ENCODE data around the gene PDE4B.
A peak's percentile ranks its signal among the peaks of the same experiment; 100 is the strongest.

PDE4B gene

DNA sequence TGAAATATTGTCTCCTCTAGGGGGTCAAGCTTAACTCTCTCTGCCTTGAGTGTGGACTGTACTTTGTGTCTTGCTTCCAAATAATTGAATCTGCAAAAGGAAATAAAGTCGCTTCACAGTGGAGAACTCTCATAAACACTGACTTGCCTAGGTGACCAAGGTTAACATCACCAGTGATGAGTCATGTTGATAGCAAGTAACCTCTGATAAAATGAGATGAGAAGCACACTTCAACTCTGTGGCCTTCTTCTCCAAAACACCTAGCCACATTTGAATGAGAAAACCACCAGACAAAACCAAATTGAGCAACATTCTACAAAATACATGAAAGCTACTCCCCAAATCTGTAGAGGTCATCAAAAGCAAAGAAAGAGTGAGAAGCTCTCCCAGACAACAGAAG, 37.6 kb downstream of the PDE4B start:
- TF ChIP-seq, protein P1, sequence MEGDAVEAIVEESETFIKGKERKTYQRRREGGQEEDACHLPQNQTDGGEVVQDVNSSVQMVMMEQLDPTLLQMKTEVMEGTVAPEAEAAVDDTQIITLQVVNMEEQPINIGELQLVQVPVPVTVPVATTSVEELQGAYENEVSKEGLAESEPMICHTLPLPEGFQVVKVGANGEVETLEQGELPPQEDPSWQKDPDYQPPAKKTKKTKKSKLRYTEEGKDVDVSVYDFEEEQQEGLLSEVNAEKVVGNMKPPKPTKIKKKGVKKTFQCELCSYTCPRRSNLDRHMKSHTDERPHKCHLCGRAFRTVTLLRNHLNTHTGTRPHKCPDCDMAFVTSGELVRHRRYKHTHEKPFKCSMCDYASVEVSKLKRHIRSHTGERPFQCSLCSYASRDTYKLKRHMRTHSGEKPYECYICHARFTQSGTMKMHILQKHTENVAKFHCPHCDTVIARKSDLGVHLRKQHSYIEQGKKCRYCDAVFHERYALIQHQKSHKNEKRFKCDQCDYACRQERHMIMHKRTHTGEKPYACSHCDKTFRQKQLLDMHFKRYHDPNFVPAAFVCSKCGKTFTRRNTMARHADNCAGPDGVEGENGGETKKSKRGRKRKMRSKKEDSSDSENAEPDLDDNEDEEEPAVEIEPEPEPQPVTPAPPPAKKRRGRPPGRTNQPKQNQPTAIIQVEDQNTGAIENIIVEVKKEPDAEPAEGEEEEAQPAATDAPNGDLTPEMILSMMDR (IDR thresholded peaks at IDR 0.05; ENCODE audit: control insufficient read depth, insufficient read depth, low read depth, low read length, missing control alignments): no peak
- no peak for DNase-seq (ENCODE audit: low read depth)
- no peak overlapping the region for H3K4me3 ChIP-seq (ENCODE audit: control insufficient read depth, low read depth, low read length)

DNA sequence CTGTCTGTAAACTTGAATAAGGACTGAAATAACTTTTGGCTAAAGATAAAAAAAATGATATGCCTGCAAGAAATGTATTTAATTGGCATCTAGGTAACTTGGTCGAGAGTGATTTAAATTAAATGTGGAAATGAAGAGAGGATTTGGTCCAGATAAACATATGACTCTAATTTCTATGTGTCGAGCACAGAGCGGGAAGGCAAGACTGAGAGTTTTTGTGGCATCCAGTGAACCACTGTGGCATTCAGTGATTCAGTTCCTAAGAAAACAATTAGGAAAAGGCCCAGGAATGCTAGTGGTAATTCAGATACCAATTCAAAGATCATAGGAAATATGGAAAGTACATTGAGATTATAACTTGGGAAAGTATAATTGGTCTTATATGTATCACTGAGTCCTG, 39.6 kb downstream of the PDE4B start:
- TF ChIP-seq, protein P1 (IDR thresholded peaks at IDR 0.05; ENCODE audit: control insufficient read depth, insufficient read depth, low read depth, low read length, missing control alignments): no peak
- DNase-seq (ENCODE audit: low read depth): peak; percentile 35
- H3K4me3 ChIP-seq (ENCODE audit: control insufficient read depth, low read depth, low read length): no peak overlapping the region

DNA sequence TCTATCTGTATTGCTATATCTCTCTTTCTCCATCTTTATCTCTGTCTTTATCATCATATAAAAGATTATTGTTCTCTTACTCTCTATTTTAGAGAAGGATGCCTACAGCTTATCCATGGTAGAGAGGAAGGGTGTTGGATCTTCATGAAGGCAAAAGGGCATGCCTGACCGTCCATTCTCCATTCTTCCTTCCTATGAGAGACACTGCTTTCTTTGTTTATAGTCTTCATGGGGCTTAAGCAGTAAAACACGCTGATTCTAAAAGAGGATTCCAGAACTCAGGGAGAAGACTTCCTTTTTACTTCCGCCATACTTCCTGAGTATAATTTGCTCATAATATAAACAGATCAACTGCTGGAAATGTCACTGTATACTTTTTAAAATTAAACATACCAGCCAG, 44.0 kb downstream of the PDE4B start:
- H3K4me3 ChIP-seq (ENCODE audit: control insufficient read depth, low read depth, low read length): no peak overlapping the region
- TF ChIP-seq, protein P1 (IDR thresholded peaks at IDR 0.05; ENCODE audit: control insufficient read depth, insufficient read depth, low read depth, low read length, missing control alignments): no peak
- no peak for DNase-seq (ENCODE audit: low read depth)

DNA sequence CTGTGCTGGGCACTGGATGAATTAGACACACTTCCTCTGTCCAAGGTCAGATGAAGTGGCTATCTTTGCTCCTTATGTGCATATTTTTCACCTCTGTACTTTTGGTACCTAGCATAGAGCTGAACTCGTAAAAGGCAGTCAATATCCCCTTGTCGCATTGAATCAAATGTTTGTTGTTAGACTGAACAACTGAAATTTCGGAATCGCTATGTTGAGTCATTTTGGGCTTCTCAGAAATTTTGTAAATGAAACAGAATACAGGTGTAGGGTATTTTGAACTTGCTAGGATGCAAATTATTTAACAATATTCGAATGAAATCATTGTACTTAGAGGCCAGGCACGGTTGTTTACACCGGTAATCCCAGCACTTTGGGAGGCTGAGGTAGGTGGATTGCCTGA, 48.0 kb downstream of the PDE4B start:
- TF ChIP-seq, protein P1 (IDR thresholded peaks at IDR 0.05; ENCODE audit: control insufficient read depth, insufficient read depth, low read depth, low read length, missing control alignments): no peak
- no peak for DNase-seq (ENCODE audit: low read depth)
- H3K4me3 ChIP-seq (ENCODE audit: control insufficient read depth, low read depth, low read length): no peak overlapping the region

DNA sequence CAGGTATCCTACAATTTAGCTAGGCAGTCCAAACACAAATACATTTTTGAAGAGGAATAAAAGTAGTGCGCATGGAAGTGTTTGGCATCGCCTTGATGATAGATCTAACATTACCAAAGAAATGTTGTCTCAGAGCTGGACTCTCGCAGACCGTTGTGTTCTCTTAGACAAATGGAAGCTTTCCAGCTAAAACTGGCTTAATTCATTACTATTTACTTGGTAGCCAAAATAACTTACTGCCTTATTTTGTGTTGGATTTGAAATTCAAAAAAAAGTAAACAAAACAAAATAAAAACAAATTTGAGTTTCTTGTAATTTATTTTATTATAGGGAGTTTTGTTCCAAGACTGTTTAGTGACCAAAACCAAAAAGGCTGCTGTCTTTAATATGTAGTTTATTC, 51.6 kb downstream of the PDE4B start:
- TF ChIP-seq, protein P1 (IDR thresholded peaks at IDR 0.05; ENCODE audit: control insufficient read depth, insufficient read depth, low read depth, low read length, missing control alignments): no peak

DNA sequence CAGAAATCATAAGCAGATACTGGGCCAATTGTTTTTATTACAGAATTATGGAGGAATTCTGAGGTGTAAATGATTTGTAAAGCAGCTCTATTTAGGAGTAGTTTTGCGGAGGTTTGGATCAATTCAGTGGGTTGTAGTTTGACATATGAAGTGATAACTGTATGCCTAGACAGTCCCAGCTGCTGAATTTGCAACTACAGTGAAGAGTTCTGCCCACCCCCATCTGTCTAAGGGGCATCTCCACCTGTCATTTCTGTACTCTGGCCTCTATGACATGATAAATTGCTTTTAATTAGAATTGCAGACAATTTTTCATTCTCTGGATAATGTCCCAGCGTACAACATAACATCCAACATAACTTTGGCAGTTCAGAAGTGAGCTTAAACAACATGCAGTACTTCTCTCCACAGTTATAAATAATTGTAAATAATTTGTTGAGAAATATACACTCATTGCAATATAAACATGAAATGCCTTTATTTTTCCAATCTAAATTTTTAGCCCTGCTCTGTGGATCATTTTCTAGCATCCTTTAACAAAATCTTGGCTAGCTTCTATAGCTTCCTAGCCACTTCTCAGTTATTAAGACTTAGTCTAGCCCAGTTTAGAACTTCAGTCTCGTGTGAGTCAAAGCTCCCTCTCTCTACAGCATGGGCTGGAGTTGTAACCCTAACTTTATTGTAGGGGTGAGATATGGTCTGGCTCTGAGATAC, 52.3 kb downstream of the PDE4B start:
- H3K4me3 ChIP-seq (ENCODE audit: control insufficient read depth, low read depth, low read length): no peak overlapping the region
- no peak for DNase-seq (ENCODE audit: low read depth)
- TF ChIP-seq, protein P1 (IDR thresholded peaks at IDR 0.05; ENCODE audit: control insufficient read depth, insufficient read depth, low read depth, low read length, missing control alignments): no peak

More for the DNA sequence above, 51.6 kb downstream of the PDE4B start:
- no peak for DNase-seq (ENCODE audit: low read depth)
- H3K4me3 ChIP-seq (ENCODE audit: control insufficient read depth, low read depth, low read length): no peak overlapping the region

Data from AG09309 (cell line).